ENCODE data around the gene MPZL3. TPM values are rescaled to one million over a fixed set of nuclear protein-coding genes. Genes with fewer than 3 reads are reported as not detected.
A peak's percentile ranks its signal among the peaks of the same experiment; 100 is the strongest.

MPZL3 gene
- total RNA-seq, 1 experiment from 2014 or later = 0.52 TPM

- intact Hi-C loops (cut with micrococcal nuclease; ENCODE audit: unreplicated experiment) = no loop called here
These were observed 39.9 kb downstream of the MPZL3 start for GRCh38 chr11:118212131-118212725.

GRCh38 chr11:118211006-118211405 lies 41.2 kb downstream of the MPZL3 start:
- intact Hi-C loops (cut with micrococcal nuclease; ENCODE audit: unreplicated experiment) = no loop called here
- H3K9me3 ChIP-seq (ENCODE audit: low read depth, low read length, poor library complexity, severe bottlenecking) = no peaks in the 10 kb centered on the region
- CTCF ChIA-PET = no interaction called here
- TF ChIP-seq CTCF (conservative IDR thresholded peaks at IDR 0.05; ENCODE audit: low read depth, low read length) = no peak
- H3K27ac ChIP-seq (ENCODE audit: low read depth, low read length, poor library complexity, severe bottlenecking) = no peak overlapping the region
- no peak overlapping the region for H3K4me3 ChIP-seq (ENCODE audit: low read depth, low read length, poor library complexity, severe bottlenecking)
- H3K27me3 ChIP-seq (replicated peaks; ENCODE audit: insufficient read depth, low read depth, low read length, poor library complexity) = peaks cover 82% of the 10 kb centered on the region
- POLR2A ChIA-PET (ENCODE audit: low non-redundant PET) = no interaction called here
- peak; percentile 18 for DNase-seq (ENCODE audit: low spot score)
- H3K36me3 ChIP-seq (ENCODE audit: insufficient read depth, low read length, poor library complexity, severe bottlenecking) = no peaks in the 10 kb centered on the region
- no peaks in the 10 kb centered on the region for H3K4me1 ChIP-seq (ENCODE audit: insufficient read depth, low read length, poor library complexity, severe bottlenecking)
- no TSS peak for BruUV-seq (replicated peaks)

More at GRCh38 chr11:118212131-118212725, 39.9 kb downstream of the MPZL3 start:
- Histone ChIP-seq H3K4me3 (ENCODE audit: low read depth, low read length, poor library complexity, severe bottlenecking) (no peak overlapping the region), H3K27me3 (replicated peaks; ENCODE audit: insufficient read depth, low read depth, low read length, poor library complexity) (peaks cover 75% of the 10 kb centered on the region), H3K9me3 (ENCODE audit: low read depth, low read length, poor library complexity, severe bottlenecking) (no peaks in the 10 kb centered on the region), H3K36me3 (ENCODE audit: insufficient read depth, low read length, poor library complexity, severe bottlenecking) (no peaks in the 10 kb centered on the region), H3K4me1 (ENCODE audit: insufficient read depth, low read length, poor library complexity, severe bottlenecking) (no peaks in the 10 kb centered on the region), H3K27ac (ENCODE audit: low read depth, low read length, poor library complexity, severe bottlenecking) (no peak overlapping the region)
- CTCF ChIA-PET = no interaction called here
- no peak for DNase-seq (ENCODE audit: low spot score)
- POLR2A ChIA-PET (ENCODE audit: low non-redundant PET) = no interaction called here
- BruUV-seq (replicated peaks) = no TSS peak
- TF ChIP-seq EZH2 (IDR thresholded peaks at IDR 0.05; ENCODE audit: borderline replicate concordance, low read depth, low read length, poor library complexity, severe bottlenecking) (no peak), CTCF (conservative IDR thresholded peaks at IDR 0.05; ENCODE audit: low read depth, low read length) (no peak)

DNA sequence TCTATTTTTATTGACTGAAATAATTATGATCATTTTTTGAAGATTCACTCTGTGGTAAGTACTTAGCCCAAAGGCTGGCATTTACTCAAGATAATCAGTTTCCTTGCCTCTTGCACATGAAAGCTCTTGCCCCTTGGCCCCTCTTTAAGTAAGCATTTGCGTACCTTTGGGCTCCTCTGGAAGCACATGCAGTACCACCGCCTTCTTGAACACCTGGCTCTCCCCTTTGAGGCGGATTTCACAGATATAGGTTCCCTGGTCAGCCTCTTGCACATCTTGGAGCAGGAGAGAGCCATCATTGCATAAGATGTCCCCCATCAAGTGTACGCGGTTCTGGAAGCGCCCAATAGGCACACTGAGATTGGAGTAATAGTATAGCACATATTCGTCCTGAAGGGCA lies 41.8 kb downstream of the MPZL3 start:
- no TSS peak for BruUV-seq (replicated peaks)
- intact Hi-C loops (cut with micrococcal nuclease; ENCODE audit: unreplicated experiment) = no loop called here
- H3K4me1 ChIP-seq (ENCODE audit: insufficient read depth, low read length, poor library complexity, severe bottlenecking) = no peaks in the 10 kb centered on the region
- H3K36me3 ChIP-seq (ENCODE audit: insufficient read depth, low read length, poor library complexity, severe bottlenecking) = no peaks in the 10 kb centered on the region
- H3K4me3 ChIP-seq (ENCODE audit: low read depth, low read length, poor library complexity, severe bottlenecking) = no peak overlapping the region
- peaks cover 89% of the 10 kb centered on the region for H3K27me3 ChIP-seq (replicated peaks; ENCODE audit: insufficient read depth, low read depth, low read length, poor library complexity)
- TF ChIP-seq EZH2 (IDR thresholded peaks at IDR 0.05; ENCODE audit: borderline replicate concordance, low read depth, low read length, poor library complexity, severe bottlenecking) (no peak), CTCF (conservative IDR thresholded peaks at IDR 0.05; ENCODE audit: low read depth, low read length) (no peak)
- ChIA-PET CTCF (no interaction called here), POLR2A (ENCODE audit: low non-redundant PET) (no interaction called here)
- H3K9me3 ChIP-seq (ENCODE audit: low read depth, low read length, poor library complexity, severe bottlenecking) = no peaks in the 10 kb centered on the region
- H3K27ac ChIP-seq (ENCODE audit: low read depth, low read length, poor library complexity, severe bottlenecking) = no peak overlapping the region
- no peak for DNase-seq (ENCODE audit: low spot score)
